Suprapubic skin (tissue), 4 donors: ENCODE measurements around the gene FBXL22.

Source experiments
- CTCF ChIP-seq, 2 donors: fragments of 200-600 bp in 1 of 2; fragments of 450-650 bp in 1 of 2; sonication (generic) in 1 of 2; IDR thresholded peaks; one replicate each; pipeline ENCODE4 v1.5.1; 2016 to 2019; ENCODE audit warnings: antibody characterized with exemption in 2 of 2, mild to moderate bottlenecking in 1 of 2, moderate library complexity in 1 of 2
- POLR2A ChIP-seq, 2 donors: fragments of 450-650 bp; IDR thresholded peaks; one replicate each; pipeline ENCODE4 v1.6.1; 2017; ENCODE audit warnings: antibody characterized with exemption in 2 of 2, mild to moderate bottlenecking in 2 of 2, moderate library complexity in 2 of 2
- POLR2AphosphoS5 ChIP-seq, 3 donors: sonication (generic); formaldehyde crosslinking; IDR thresholded peaks; one replicate each; pipeline ENCODE4 v1.6.1; 2017; ENCODE audit warnings: antibody characterized with exemption in 3 of 3

GRCh38 chr15:63600616-63601025 is 3.4 kb downstream of the FBXL22 start:
- TF ChIP-seq POLR2AphosphoS5 (IDR thresholded peaks at IDR 0.05) (peak; percentile 73 to 88 (median 82)), POLR2A (IDR thresholded peaks at IDR 0.05) (peak; percentile 40 to 42), CTCF (IDR thresholded peaks at IDR 0.05) (peak in 1 of 2 donors; percentile 19)
